ENCODE measurements around the gene IQSEC1.

Gene IQSEC1

DNA sequence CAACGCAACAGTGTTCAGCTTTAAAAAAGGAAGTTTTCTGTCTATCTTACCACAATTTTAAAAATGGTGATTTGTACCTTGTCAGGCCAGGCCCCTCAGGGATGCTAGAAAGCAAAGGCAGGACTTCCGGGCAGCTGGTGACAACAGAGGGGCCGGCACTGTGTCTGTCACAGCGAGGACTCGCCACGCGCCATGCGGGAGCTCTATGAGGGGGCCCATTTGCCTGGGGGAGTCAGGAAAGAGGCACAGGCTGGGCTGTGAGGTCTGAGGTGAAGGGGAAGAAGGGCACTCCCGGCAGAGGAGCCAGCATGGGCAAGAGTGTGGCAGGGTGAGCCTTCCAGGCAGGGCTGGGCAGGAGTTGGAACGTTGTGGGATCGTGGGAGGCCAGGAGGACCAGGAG, 7.0 kb downstream of the IQSEC1 start:
- no peak for DNase-seq

- no peak for DNase-seq
Measured at GRCh38 chr3:13065727-13066126, 7.5 kb downstream of the IQSEC1 start.

DNA sequence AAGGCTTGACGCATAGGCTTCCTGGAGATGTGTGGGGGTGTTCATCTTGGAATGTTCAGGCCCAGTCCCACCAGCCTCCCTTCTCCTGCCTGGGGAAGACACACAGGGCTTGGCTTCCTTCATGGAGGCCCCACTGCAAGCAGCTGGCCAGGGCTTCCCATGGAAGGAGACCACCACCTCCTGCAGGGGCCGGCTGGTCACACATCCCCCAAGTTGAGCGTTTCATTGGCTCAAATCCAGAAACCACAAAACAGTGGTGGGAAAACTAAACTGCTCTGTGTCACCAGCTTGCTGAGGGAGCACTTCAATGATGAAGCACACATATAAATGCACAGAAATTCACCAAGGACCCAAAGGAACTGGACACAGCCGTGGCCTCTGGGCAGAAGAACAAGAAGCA, 8.3 kb downstream of the IQSEC1 start:
- DNase-seq = no peak

GRCh38 chr3:13064159-13064868, 8.9 kb downstream of the IQSEC1 start:
- DNase-seq = no peak

GRCh38 chr3:13063225-13063624, 10.0 kb downstream of the IQSEC1 start:
- DNase-seq = no peak

DNA sequence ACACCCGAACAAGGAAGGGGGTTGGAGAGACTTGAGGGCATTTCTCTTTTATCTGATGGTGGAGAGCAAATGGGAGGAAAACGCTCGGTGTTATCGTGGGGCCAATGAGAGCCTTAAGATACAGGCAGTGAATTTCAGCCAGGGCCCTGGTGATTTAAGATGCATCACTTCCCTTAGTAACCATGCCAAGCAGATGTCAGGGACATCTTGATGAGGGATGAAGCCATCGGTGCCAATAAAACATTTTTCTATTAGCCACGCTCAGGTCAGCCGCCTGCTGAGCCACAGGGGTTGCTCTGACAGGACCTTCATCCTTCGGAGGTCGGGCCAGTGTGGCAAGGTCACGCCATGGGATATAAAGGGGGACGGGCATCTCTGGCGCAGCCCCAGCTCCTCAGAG, 10.6 kb downstream of the IQSEC1 start:
- no peak for DNase-seq

DNA sequence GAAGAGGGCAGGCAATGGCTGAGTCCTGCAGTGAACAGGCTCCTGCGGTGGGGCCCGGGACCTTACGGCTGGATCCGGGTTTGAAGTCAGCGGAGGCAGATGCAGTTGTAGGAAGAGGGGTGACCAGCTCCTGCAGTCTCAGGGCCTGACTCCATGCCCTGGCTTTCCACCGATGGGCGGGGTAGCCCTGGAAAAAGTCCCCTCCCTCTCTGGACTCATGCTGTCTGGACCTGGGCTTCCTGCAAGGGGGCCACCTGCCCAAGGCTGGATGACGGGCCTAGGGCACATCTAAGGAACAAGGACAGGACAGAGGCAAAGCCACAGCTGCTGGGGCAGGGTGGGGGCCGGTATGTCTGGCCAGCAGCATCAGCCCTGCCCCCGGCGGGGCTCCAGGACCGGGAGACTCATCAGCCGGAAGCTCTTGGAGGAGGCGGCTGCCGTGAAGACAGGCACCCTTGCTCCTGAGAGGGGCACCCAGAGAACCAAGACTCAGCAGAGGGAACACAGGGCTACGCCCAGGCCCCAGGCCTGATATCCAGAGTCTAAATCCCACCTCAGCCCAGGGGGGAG, 12.8 kb downstream of the IQSEC1 start:
- DNase-seq = no peak

DNA sequence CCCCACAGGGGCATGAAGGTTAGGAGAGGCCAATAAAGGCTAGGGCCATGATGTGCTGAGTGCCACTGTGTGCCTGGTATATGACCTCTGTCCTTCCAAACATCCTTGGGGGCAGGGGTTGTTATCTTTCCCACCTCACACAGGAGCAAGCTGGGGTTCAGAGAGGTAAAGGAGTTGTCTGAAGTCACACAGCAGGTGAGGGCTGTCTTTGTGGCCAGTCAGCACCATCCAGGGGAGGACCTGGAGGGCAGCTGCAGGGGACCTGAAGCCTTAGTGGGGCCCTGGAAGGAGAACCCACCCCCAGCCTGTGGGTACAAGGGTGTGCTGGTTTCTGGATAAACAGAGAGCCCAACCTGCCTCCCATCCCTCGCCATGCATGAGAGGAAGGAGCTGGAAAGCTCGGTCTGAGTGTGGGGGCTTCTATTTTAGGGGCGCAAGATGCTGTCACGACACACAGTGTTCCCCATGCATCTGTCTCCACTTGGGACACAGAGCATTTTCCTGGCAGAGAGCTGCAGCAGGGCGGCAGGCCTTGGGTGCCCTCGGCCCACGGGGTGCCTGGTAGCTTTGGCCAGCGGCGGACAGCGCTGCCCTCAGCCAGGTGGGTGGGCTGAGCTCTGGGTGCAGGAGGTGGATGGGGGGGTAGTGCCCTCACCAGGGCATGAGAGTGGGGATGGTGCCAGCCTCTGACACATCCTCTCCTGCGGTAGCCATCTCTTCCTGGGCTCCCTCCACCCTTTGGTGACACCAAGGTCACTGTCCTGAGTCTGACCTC, 14.7 kb downstream of the IQSEC1 start:
- no peak for DNase-seq

DNA sequence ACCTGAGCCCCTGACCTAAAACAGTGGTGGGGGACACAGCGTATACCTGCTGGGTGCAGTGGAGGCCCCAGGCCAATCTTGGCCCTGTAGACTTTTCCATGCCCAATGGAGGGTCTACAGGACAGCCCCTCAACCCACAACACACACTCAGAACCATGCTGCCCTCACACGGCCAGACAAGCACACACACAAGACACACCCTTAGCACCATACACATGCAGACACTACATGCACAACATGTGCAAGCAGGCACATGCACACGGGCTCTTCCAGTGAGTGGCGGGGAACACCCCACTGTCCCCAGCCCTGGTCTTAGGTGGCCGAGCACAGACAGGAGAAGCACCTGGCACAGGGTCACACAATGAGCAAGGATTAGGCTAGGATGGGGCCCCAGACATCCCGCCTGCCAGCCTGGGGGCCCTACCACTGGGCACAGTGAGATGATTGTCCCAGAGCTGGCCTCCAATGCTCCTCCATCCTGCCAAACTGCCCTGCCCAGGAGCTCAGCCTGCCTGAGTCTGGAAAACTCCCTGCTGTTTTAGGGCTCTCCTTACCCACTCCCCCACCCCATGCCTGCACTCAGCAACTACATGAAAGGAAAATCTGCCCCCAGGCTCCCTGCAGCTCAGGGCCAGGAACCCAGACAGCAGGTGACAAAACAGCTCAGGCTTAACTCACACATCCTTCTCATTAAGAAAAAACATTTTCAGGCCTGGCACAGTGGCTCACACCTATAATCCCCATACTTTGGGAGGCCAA, 15.8 kb downstream of the IQSEC1 start:
- no peak for DNase-seq

- no peak for DNase-seq
Measured at GRCh38 chr3:13055634-13056033, 17.6 kb downstream of the IQSEC1 start.

DNA sequence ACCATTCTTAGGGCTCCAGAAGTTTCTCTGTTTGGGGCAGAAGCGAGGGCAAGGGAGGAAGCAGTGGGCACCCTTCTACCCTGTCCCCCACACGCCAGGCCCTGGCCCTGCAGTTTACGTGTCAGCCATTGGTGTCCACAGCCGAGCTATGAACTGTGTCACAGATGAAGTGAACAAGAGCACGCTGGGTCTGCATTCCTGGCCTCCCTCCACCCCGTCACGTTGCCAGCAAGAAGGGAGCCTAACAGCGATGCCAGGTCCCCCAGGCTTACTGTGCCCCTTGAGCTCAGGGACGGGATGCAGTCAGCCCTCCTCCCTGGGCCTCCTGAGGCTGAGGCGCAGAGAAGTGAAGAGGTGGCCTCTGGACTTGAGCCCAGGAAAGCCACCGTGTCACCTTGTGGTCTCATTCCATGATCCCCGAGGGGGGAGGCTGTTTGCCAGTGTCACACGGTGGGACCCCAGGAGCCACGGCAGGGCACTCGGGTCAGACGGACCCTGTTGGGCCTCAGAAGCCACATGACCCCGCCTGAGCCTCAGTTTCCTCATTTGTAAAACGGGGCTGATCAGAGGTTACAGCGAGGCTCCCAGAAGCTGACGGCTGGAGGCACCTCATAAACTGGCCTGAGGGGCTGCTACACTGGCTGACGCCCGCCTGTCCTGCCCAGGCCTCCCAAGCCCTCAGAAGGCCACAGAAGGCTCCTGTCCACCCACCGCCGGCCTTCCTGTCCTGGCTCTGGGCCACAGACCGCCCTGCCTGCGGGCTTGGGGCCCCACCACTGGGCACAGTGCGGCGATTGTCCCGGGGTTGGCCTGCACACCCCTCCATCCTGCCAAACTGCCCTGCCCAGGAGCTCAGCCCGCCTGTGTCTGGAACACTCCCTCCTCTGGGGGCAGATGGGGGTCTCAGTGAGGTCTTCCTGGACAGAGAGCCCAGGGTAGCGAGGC, 18.6 kb downstream of the IQSEC1 start:
- DNase-seq = no peak

GRCh38 chr3:13053893-13054292, 19.3 kb downstream of the IQSEC1 start:
- no peak for DNase-seq

GRCh38 chr3:13053420-13053819, 19.8 kb downstream of the IQSEC1 start:
- DNase-seq = no peak

DNA sequence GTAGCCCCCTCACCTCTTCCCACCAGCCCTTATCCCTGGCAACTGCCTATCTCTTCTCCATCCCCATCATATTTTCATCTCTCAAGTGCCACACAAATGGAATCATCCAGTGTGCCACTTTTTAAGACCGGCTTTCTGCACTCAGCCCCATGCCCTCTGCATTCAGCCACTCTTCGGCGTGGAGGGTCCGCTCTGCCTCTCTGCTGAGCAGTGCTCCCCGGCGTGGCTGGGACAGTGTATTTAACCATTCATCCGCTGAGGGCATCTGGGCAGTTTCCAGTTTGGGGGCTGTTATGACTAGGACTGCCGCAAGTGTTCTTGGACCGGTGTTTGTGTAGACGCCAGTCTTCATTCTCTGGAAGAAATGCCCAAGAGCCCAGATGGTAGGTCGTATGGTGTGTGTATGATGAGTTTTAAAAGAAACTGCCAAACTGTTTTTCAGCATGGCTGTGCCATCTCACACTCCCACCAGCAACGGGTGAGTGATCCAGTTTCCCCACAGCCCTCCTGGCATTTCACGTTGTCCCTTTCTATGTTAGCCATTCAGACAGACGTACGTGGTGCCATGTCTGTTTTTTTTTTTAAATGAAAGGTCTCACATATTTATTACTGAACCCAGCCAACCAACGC, 20.9 kb downstream of the IQSEC1 start:
- no peak for DNase-seq

- DNase-seq = no peak
Measured at GRCh38 chr3:13051581-13051980, 21.6 kb downstream of the IQSEC1 start.

GRCh38 chr3:13051066-13051465, 22.2 kb downstream of the IQSEC1 start:
- DNase-seq = no peak

- DNase-seq = no peak
Measured at GRCh38 chr3:13050446-13050845, 22.8 kb downstream of the IQSEC1 start.

DNA sequence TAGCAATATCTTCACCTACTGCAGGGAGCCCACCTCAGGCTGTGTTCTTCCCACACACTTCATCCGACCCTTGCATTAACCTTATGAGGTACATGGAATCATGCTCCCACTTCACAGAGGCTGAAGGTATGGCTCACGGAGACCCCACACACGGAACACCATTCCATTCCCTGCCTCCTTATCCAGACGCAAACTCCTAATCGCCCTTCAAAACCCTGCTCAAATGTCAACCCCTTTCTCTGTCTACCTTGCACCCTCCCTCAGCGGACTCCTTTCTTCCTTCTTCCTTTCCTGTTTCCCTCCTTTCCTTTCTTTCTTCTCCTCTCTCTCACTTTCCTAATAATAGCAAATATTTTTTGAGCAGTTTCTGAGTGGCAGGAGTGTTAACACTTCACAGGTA, 23.8 kb downstream of the IQSEC1 start:
- no peak for DNase-seq

DNA sequence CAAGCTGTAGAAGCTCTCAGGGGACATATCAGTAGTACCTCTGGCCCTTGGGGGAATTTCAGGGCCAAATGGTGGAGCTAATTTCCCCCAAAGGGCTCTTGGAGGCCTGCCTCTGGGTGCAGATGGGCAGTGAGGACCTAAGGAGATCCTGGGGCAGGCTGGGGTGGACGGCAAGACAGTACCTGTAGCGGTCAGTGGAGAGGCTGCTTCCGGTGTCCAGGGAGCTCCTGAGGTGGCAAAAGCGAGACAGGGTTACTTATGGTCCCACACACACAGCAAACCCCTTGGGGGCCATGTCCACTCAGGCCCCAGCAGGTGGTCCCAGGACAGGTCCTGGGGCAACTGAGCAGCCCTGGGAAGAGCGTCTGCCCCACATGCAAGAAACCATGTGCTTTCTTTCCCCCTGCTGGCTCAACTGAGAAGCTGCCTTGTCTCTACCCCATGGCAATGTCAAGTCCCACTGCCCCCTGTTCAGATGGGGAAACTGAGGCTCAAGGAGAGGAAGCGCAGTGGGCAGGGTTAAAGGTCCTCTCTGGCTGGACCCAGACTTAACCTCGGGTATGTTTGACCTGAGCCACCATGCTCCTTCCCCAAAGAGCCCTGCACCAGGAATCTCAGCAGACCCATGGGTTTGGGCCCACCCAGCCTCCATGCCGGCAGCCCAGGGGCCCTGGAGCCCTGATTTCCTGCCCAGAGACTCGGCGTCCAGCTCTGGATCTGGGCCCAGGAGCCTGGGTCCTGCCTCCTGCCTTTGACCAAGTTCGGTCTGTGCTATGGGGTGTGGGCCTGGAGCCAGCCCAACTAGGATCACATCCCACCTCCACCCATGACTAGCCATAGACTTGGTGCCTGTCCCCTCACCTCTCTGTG, 25.7 kb downstream of the IQSEC1 start:
- no peak for DNase-seq

GRCh38 chr3:13046569-13047274, 26.5 kb downstream of the IQSEC1 start:
- no peak for DNase-seq
